Gastrocnemius medialis (tissue), 4 donors: ENCODE data around the gene ACOT7. TPM values are rescaled to one million over a fixed set of nuclear protein-coding genes. Genes with fewer than 3 reads are reported as not detected.

ENCODE experiments used
- ATAC-seq, 2 donors: fragments of 150-250 bp; one replicate each; pipeline ENCODE4 v1.9.1; 2016
- DNase-seq, 2 donors: peaks; one replicate each; pipeline ENCODE4 v3.0.0-alpha.2; 2019
- H3K27ac ChIP-seq, 4 donors: fragments of 200-600 bp; sonication (generic); 1 replicate in 1 of 4; 2 replicates in 3 of 4; pipeline ENCODE4 v1.5.1; 2016 to 2018; ENCODE audit warnings: mild to moderate bottlenecking in 2 of 4, moderate library complexity in 1 of 4
- H3K27me3 ChIP-seq, 3 donors: fragments of 200-600 bp; sonication (generic) in 2 of 3; 1 replicate in 1 of 3; 2 replicates in 2 of 3; pipeline versions ENCODE4 v1.5.1 to v1.6.0; 2016 to 2019; ENCODE audit warnings: mild to moderate bottlenecking in 1 of 3, moderate library complexity in 1 of 3
- H3K36me3 ChIP-seq, 2 donors: fragments of 200-600 bp; sonication (generic) in 1 of 2; one replicate each; pipeline ENCODE4 v1.5.1; 2017 to 2018
- H3K4me1 ChIP-seq, 2 donors: fragments of 200-600 bp; sonication (generic) in 1 of 2; one replicate each; pipeline ENCODE4 v1.5.1; 2016 to 2017; ENCODE audit warnings: mild to moderate bottlenecking in 2 of 2
- H3K4me3 ChIP-seq, 4 donors: fragments of 200-600 bp; sonication (generic) in 3 of 4; 1 replicate in 1 of 4; 2 replicates in 3 of 4; pipeline ENCODE4 v1.5.1; 2016 to 2019; ENCODE audit warnings: mild to moderate bottlenecking in 2 of 4
- H3K9me3 ChIP-seq, 3 donors: fragments of 200-600 bp; sonication (generic) in 2 of 3; 1 replicate in 1 of 3; 2 replicates in 2 of 3; pipeline ENCODE4 v1.5.1; 2016 to 2019
- POLR2A ChIP-seq, 2 donors: fragments of 450-650 bp; IDR thresholded peaks; one replicate each; pipeline ENCODE4 v1.6.1; 2017; ENCODE audit warnings: antibody characterized with exemption in 2 of 2, mild to moderate bottlenecking in 2 of 2, moderate library complexity in 2 of 2
- in situ Hi-C, 4 donors: fragments of 200-750 bp; cut with MboI; loops; one replicate each; pipeline versions ENCODE4 v1.15.0 to v1.8.0; 2017; ENCODE audit warnings: low sequenced_read_pairs in 4 of 4
- intact Hi-C: fragments of 100-400 bp; cut with DNase I; formaldehyde crosslinking; loops from one replicate; pipeline ENCODE4 v1.15.1; 2023; ENCODE audit warnings: low total_unique reads
- total RNA-seq, 4 donors: library from RNA; depleted of rRNA; stranded (reverse); fragments of >200 nt; gene quantifications; one replicate each; pipeline versions ENCODE4 v1.1.0 to v1.2.3, GENCODE V29; 2016
- TF ChIP-seq, protein P1 (sequence below), 5 experiments: fragments of 450-650 bp in 3 of 5; fragments of 200-600 bp in 2 of 5; sonication (generic) in 2 of 5; IDR thresholded peaks in 4 of 5; conservative IDR thresholded peaks in 1 of 5; 1 replicate in 4 of 5; 2 replicates in 1 of 5; pipeline ENCODE4 v1.5.1; 2016 to 2019; ENCODE audit warnings: antibody characterized with exemption in 5 of 5, mild to moderate bottlenecking in 3 of 5, moderate library complexity in 3 of 5

Gene ACOT7
- total RNA-seq, 4 donors from 2014 or later: 1.3 to 5.8 (median 3.2) TPM

- ATAC-seq (no peak), DNase-seq (peak in 1 of 2 donors; percentile 37)
- H3K36me3 ChIP-seq: no peaks in the 10 kb centered on the region
- H3K4me3 ChIP-seq: no peak overlapping the region
- TF ChIP-seq, protein P1, sequence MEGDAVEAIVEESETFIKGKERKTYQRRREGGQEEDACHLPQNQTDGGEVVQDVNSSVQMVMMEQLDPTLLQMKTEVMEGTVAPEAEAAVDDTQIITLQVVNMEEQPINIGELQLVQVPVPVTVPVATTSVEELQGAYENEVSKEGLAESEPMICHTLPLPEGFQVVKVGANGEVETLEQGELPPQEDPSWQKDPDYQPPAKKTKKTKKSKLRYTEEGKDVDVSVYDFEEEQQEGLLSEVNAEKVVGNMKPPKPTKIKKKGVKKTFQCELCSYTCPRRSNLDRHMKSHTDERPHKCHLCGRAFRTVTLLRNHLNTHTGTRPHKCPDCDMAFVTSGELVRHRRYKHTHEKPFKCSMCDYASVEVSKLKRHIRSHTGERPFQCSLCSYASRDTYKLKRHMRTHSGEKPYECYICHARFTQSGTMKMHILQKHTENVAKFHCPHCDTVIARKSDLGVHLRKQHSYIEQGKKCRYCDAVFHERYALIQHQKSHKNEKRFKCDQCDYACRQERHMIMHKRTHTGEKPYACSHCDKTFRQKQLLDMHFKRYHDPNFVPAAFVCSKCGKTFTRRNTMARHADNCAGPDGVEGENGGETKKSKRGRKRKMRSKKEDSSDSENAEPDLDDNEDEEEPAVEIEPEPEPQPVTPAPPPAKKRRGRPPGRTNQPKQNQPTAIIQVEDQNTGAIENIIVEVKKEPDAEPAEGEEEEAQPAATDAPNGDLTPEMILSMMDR (IDR thresholded peaks at IDR 0.05 in 4 of 5, conservative IDR thresholded peaks at IDR 0.05 in 1 of 5): no peak
- no peak for TF ChIP-seq POLR2A (IDR thresholded peaks at IDR 0.05)
- intact Hi-C loops: loop anchor here (5.0 kb wide), 1 partner anchor 40 kb away; the partner anchor contains the start of gene ACOT7
- H3K27me3 ChIP-seq: no peaks in the 10 kb centered on the region
- H3K9me3 ChIP-seq: no peaks in the 10 kb centered on the region
- peak overlapping the region in 1 of 4 donors; percentile 25 for H3K27ac ChIP-seq
- in situ Hi-C loops: loop anchor here in 2 of 4 donors (10.0 kb wide), 1 partner anchor 53 kb away; no protein-coding TSS in a partner anchor
- H3K4me1 ChIP-seq: peaks cover 30 to 33% of the 10 kb centered on the region in 2 donors
These were observed 41.4 kb downstream of the ACOT7 start for GRCh38 chr1:6352138-6352563.

GRCh38 chr1:6351480-6352137 is 42.0 kb downstream of the ACOT7 start:
- intact Hi-C loops: loop anchor here (5.0 kb wide), 1 partner anchor 41 kb away; the partner anchor contains the start of gene ACOT7
- TF ChIP-seq, protein P1 (IDR thresholded peaks at IDR 0.05 in 4 of 5, conservative IDR thresholded peaks at IDR 0.05 in 1 of 5): no peak
- TF ChIP-seq POLR2A (IDR thresholded peaks at IDR 0.05): no peak
- DNase-seq (peak; percentile 51 to 56), ATAC-seq (peak; percentile 32 to 52)
- Histone ChIP-seq H3K36me3 (no peaks in the 10 kb centered on the region), H3K4me3 (no peak overlapping the region), H3K4me1 (peaks cover 30 to 33% of the 10 kb centered on the region in 2 donors), H3K27me3 (no peaks in the 10 kb centered on the region), H3K9me3 (no peaks in the 10 kb centered on the region), H3K27ac (no peak overlapping the region)
- in situ Hi-C loops: loop anchor here in 2 of 4 donors (10.0 kb wide), 1 partner anchor 53 kb away; no protein-coding TSS in a partner anchor

GRCh38 chr1:6350416-6351088 is 43.0 kb downstream of the ACOT7 start:
- Histone ChIP-seq H3K27me3 (no peaks in the 10 kb centered on the region), H3K4me3 (no peak overlapping the region), H3K4me1 (peaks cover 30 to 33% of the 10 kb centered on the region in 2 donors), H3K36me3 (no peaks in the 10 kb centered on the region), H3K9me3 (no peaks in the 10 kb centered on the region), H3K27ac (no peak overlapping the region)
- TF ChIP-seq, protein P1 (IDR thresholded peaks at IDR 0.05 in 4 of 5, conservative IDR thresholded peaks at IDR 0.05 in 1 of 5): no peak
- no peak for TF ChIP-seq POLR2A (IDR thresholded peaks at IDR 0.05)
- intact Hi-C loops (loop anchor here (5.0 kb wide), 1 partner anchor 42 kb away; the partner anchor contains the start of gene ACOT7), in situ Hi-C loops (loop anchor here in 2 of 4 donors (10.0 kb wide), 1 partner anchor 54 kb away; no protein-coding TSS in a partner anchor)
- DNase-seq: no peak
- ATAC-seq: no peak

- in situ Hi-C loops: loop anchor here in 3 of 4 donors (10.0 kb wide), 2 partner anchors 95 to 105 kb away; partner anchors contain the start of gene HES3 (in 2 of the 3)
- H3K36me3 ChIP-seq: no peaks in the 10 kb centered on the region
- H3K27ac ChIP-seq: no peak overlapping the region
- DNase-seq (no peak), ATAC-seq (no peak)
- no peaks in the 10 kb centered on the region for H3K27me3 ChIP-seq
- no peak overlapping the region for H3K4me3 ChIP-seq
- H3K9me3 ChIP-seq: no peaks in the 10 kb centered on the region
- intact Hi-C loops: loop anchor here (2.0 kb wide), 1 partner anchor 55 kb away; no protein-coding TSS in a partner anchor
- TF ChIP-seq, protein P1 (IDR thresholded peaks at IDR 0.05 in 4 of 5, conservative IDR thresholded peaks at IDR 0.05 in 1 of 5): no peak
- no peak for TF ChIP-seq POLR2A (IDR thresholded peaks at IDR 0.05)
- peaks cover 29 to 33% of the 10 kb centered on the region in 2 donors for H3K4me1 ChIP-seq
These were observed 44.2 kb downstream of the ACOT7 start for GRCh38 chr1:6349254-6349943.
